ENCODE data around the gene SLC39A11.

The SLC39A11 gene

DNA sequence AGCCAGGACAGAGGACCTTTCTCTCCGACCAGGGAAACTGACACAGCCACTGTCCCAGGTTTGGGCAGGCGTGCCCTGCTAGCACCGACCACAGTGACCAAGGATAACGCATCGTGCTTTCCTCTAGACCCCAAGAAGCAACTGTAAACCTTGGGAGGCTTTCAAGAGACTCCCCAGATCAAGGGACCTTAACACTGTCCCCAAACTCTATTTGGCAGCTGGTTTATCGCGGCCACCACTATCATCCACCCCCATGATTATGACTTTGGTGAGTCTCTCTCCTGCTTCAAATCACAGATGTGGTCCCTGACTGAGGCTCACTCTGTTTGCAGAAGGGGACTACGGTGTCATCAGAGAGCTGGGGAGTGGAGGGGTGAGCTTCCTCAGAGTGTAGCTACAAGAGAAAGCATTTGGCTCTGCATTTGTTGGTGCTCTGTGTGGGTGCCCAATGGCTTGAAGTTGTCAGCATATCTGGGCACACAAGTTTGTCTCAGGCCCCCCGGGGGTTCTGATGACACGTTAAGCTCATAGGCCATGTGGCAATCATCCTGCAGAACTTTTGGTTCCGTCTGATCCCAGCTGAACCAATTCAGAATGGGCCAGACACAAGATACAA, 408.0 kb downstream of the SLC39A11 start:
- POLR2A ChIA-PET = interaction anchor here (1.7 kb wide), 1 partner anchor 93 kb away, joined by 8 read pairs; no protein-coding TSS in a partner anchor
- CTCF ChIA-PET = interaction anchor here (0.8 to 2.0 kb wide), 5 partner anchors 9 to 127 kb away, joined by 3 to 5 read pairs (median 3); no protein-coding TSS in a partner anchor
- no peak for DNase-seq (ENCODE audit: low read depth, low spot score)
- H3K4me3 ChIP-seq (ENCODE audit: low read depth, low read length) = no peak overlapping the region
- TF ChIP-seq, protein P1, sequence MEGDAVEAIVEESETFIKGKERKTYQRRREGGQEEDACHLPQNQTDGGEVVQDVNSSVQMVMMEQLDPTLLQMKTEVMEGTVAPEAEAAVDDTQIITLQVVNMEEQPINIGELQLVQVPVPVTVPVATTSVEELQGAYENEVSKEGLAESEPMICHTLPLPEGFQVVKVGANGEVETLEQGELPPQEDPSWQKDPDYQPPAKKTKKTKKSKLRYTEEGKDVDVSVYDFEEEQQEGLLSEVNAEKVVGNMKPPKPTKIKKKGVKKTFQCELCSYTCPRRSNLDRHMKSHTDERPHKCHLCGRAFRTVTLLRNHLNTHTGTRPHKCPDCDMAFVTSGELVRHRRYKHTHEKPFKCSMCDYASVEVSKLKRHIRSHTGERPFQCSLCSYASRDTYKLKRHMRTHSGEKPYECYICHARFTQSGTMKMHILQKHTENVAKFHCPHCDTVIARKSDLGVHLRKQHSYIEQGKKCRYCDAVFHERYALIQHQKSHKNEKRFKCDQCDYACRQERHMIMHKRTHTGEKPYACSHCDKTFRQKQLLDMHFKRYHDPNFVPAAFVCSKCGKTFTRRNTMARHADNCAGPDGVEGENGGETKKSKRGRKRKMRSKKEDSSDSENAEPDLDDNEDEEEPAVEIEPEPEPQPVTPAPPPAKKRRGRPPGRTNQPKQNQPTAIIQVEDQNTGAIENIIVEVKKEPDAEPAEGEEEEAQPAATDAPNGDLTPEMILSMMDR (IDR thresholded peaks at IDR 0.05; ENCODE audit: insufficient read depth, low read length, missing control alignments) = no peak

DNA sequence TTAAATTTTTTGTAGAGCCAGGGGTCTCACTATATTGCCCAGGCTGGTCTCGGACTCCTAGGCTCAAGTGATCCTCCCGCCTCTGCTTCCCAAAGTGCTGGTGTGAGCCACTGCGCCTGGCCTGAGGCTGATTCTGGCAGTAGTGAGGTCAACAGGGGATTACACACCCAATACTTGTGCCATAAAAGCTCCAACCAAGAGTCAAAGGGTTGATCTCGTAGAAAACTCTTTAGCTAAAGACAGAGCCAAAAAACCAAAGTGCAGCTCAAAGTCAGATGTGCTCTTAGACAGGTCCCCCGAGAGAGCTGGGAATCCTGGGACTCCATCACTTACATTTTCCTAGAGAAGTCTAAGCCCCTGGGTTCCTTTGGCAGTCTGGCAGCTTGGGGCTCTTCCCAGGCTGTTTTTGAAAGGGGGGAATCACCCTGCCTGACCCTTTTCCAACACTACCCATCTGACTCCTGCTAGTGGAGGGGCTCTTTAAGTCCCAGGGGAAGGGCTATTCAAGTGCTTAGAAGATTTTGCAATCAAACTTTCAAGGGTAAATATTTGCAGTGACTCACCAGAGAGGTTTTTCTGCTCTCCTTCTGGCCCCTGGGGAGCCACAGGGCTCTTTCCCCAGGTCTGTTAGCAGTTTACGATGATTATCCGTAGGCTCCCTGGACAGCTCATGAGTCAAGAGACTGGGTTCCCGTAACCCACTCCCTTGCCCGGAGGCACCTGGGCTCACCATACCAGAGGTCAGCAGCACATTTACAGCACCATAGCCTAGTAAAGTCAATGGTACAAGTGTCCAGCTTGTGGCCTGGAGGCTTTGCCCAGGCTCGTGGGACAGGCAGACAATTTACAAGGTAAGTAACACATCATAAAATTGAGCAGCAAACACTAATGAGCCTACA, 408.7 kb downstream of the SLC39A11 start:
- TF ChIP-seq, protein P1 (IDR thresholded peaks at IDR 0.05; ENCODE audit: insufficient read depth, low read length, missing control alignments) = no peak
- POLR2A ChIA-PET = interaction anchor here (1.7 kb wide), 1 partner anchor 92 kb away, joined by 8 read pairs; no protein-coding TSS in a partner anchor
- CTCF ChIA-PET = interaction anchor here (1.1 to 2.0 kb wide), 3 partner anchors 13 to 127 kb away, joined by 3 to 5 read pairs (median 3); no protein-coding TSS in a partner anchor
- peak; percentile 96 for DNase-seq (ENCODE audit: low read depth, low spot score)
- H3K4me3 ChIP-seq (ENCODE audit: low read depth, low read length) = no peak overlapping the region; the same call in 1 of the 2 replicates

DNA sequence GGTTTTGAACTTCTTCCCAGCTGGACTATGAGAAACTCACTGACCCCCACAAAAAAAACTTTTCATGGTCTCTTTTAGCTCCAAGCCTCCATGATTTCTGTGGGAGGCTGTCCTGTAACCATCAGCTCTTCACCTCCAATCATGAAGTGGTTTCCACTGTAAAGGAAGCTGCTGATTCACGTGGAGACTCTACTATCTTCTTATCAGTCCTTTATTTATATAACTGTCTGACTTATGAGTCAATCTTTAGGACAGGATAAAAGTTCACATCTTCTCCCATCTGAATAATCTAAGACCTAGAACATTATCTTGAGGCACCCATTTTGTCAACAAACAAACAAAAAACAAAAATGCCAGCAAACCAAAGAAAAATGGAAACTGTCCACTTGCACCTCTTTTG, 409.9 kb downstream of the SLC39A11 start:
- DNase-seq (ENCODE audit: low read depth, low spot score) = no peak
- no peak overlapping the region for H3K4me3 ChIP-seq (ENCODE audit: low read depth, low read length)
- CTCF ChIA-PET = interaction anchor here (2.0 kb wide), 1 partner anchor 43 kb away, joined by 5 read pairs; no protein-coding TSS in a partner anchor
- TF ChIP-seq, protein P1 (IDR thresholded peaks at IDR 0.05; ENCODE audit: insufficient read depth, low read length, missing control alignments) = no peak
- POLR2A ChIA-PET = interaction anchor here (0.7 kb wide), 1 partner anchor 91 kb away, joined by 3 read pairs; no protein-coding TSS in a partner anchor

DNA sequence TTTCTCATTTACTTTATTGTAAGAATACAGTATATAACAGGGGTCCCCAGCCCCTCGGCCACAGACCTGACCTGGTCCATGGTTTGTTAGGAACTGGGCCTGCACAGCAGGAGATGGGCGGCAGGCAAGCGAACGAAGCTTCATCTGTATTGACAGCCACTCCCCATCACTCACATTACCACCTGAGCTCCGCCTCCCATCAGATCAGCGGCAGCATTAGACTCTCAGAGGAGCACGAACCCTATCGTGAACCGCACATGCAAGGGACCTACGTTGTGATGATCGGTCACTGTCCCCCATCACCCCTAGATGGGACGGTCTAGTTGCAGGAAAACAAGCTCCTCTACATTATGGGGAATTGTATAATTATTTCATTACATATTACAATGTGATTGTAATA, 410.6 kb downstream of the SLC39A11 start:
- POLR2A ChIA-PET = interaction anchor here (0.7 kb wide), 1 partner anchor 90 kb away, joined by 3 read pairs; no protein-coding TSS in a partner anchor
- no peak overlapping the region for H3K4me3 ChIP-seq (ENCODE audit: low read depth, low read length)
- TF ChIP-seq, protein P1 (IDR thresholded peaks at IDR 0.05; ENCODE audit: insufficient read depth, low read length, missing control alignments) = no peak
- no peak for DNase-seq (ENCODE audit: low read depth, low spot score)
- CTCF ChIA-PET = interaction anchor here (0.8 to 2.4 kb wide), 2 partner anchors 11 to 122 kb away, joined by 3 to 7 read pairs; no protein-coding TSS in a partner anchor

DNA sequence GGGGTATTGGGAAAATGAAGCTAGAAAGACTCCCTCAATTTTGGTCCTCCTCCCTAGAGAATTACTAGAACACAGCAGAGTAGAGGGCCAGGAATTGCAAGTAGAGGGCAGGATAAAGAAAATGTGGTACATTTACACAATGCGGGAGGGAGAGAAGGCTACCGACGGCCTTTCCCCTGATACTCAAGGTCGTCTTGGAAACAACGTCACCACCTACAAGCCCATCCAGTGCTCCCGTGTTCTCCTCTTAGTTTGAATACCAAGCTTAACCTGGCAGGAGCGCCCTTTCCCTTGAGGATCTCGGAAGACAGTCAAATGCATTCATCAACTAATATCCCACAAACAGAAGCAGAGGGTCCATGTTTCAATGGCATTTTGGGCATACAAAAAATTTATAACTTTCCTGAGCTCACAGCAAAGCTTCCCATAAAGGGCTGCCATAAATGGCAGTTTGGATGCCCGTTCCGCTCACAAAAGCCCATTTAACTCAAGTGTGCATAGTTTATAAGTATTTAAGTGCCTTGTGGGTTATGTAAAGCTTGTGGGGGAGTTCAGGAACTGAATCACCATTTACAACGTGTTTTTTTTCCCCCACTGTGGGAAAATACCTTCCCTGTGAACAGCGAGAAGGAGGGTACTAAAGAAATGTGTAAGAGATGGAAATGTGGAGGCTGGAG, 414.6 kb downstream of the SLC39A11 start:
- H3K4me3 ChIP-seq (ENCODE audit: low read depth, low read length) = no peak overlapping the region
- peak; percentile 95 for DNase-seq (ENCODE audit: low read depth, low spot score)
- ChIA-PET CTCF (interaction anchor here (1.2 to 1.5 kb wide), 4 partner anchors 11 to 121 kb away, joined by 4 to 6 read pairs (median 4); no protein-coding TSS in a partner anchor), POLR2A (no interaction called here)
- TF ChIP-seq, protein P1 (IDR thresholded peaks at IDR 0.05; ENCODE audit: insufficient read depth, low read length, missing control alignments) = no peak

Measured in AG04449 (cell line).